GM12891 (cell line): ENCODE measurements around the gene PPM1F.

Source experiments
- DNase-seq: peaks from one replicate; pipeline ENCODE4 v3.0.0; 2011; ENCODE audit warnings: low spot score; ENCODE audit not compliant: insufficient read length
- FAIRE-seq: peaks from 2 replicates; lab custom pipeline; 2011; peaks lifted over from hg19 to GRCh38; lab: Jason Lieb, UNC
- PAX5 ChIP-seq: IDR thresholded peaks from 2 replicates; pipeline ENCODE4 v1.6.1; 2011; ENCODE audit warnings: low read length, moderate library complexity, mild to moderate bottlenecking; ENCODE audit not compliant: insufficient read depth, severe bottlenecking
- POLR2A ChIP-seq: IDR thresholded peaks from 2 replicates; pipeline ENCODE4 v1.6.1; 2011; ENCODE audit warnings: low read depth, low read length, control low read depth
- POLR2AphosphoS5 ChIP-seq: IDR thresholded peaks from 2 replicates; pipeline ENCODE4 v1.6.1; 2011; ENCODE audit warnings: low read depth, low read length, control low read depth
- POU2F2 ChIP-seq: IDR thresholded peaks from 2 replicates; pipeline ENCODE4 v1.6.1; 2011; ENCODE audit warnings: low read depth, mild to moderate bottlenecking, control low read depth, low read length, moderate library complexity
- SPI1 ChIP-seq: IDR thresholded peaks from 2 replicates; pipeline ENCODE4 v1.6.1; 2011; ENCODE audit warnings: low read depth, low read length, control low read depth
- TAF1 ChIP-seq: IDR thresholded peaks from 2 replicates; pipeline ENCODE4 v1.6.1; 2011; ENCODE audit warnings: low read depth, low read length, control low read depth

Gene PPM1F

GRCh38 chr22:21933910-21934309 lies 18.7 kb downstream of the PPM1F start:
- no peak for TF ChIP-seq POLR2A
- no peak for TF ChIP-seq POU2F2
- TF ChIP-seq PAX5: no peak
- TF ChIP-seq SPI1: no peak
- no peak for TF ChIP-seq POLR2AphosphoS5
- no peak for TF ChIP-seq TAF1
- FAIRE-seq: no peak
- DNase-seq: no peak

GRCh38 chr22:21933413-21933812 lies 19.2 kb downstream of the PPM1F start:
- DNase-seq: no peak
- TF ChIP-seq POLR2A: no peak
- no peak for TF ChIP-seq POLR2AphosphoS5
- no peak for TF ChIP-seq SPI1
- no peak for FAIRE-seq

GRCh38 chr22:21932347-21932746 lies 20.3 kb downstream of the PPM1F start:
- no peak for FAIRE-seq
- DNase-seq: no peak
- TF ChIP-seq POU2F2: no peak
- no peak for TF ChIP-seq POLR2AphosphoS5
- no peak for TF ChIP-seq POLR2A
- no peak for TF ChIP-seq PAX5
- TF ChIP-seq TAF1: no peak
- no peak for TF ChIP-seq SPI1

- FAIRE-seq (no peak), DNase-seq (no peak)
- TF ChIP-seq TAF1 (no peak), POLR2A (no peak)
Observed at GRCh38 chr22:21931056-21931455, 21.6 kb downstream of the PPM1F start.

- no peak for TF ChIP-seq TAF1
- no peak for TF ChIP-seq PAX5
- no peak for TF ChIP-seq POU2F2
- no peak for TF ChIP-seq POLR2AphosphoS5
- TF ChIP-seq SPI1: no peak
- TF ChIP-seq POLR2A: no peak
- FAIRE-seq (no peak), DNase-seq (no peak)
Observed at GRCh38 chr22:21929253-21929652, 23.4 kb downstream of the PPM1F start.

GRCh38 chr22:21928048-21928447 lies 24.6 kb downstream of the PPM1F start:
- FAIRE-seq: no peak
- DNase-seq: no peak
- TF ChIP-seq TAF1: no peak
- TF ChIP-seq POU2F2: no peak

GRCh38 chr22:21927174-21927823 lies 25.3 kb downstream of the PPM1F start:
- no peak for FAIRE-seq
- TF ChIP-seq POLR2AphosphoS5 (no peak), TAF1 (no peak), POU2F2 (no peak), PAX5 (no peak), SPI1 (no peak), POLR2A (no peak)
- no peak for DNase-seq

- FAIRE-seq: no peak
- TF ChIP-seq TAF1 (no peak), PAX5 (no peak), SPI1 (no peak), POLR2A (no peak)
- DNase-seq: no peak
Observed at GRCh38 chr22:21926728-21927127, 25.9 kb downstream of the PPM1F start.

- DNase-seq (no peak), FAIRE-seq (no peak)
- TF ChIP-seq POLR2A (no peak), POU2F2 (no peak), TAF1 (no peak), SPI1 (no peak), POLR2AphosphoS5 (no peak), PAX5 (no peak)
Observed at GRCh38 chr22:21923163-21923561, 29.5 kb downstream of the PPM1F start.

- FAIRE-seq (no peak), DNase-seq (no peak)
- no peak for TF ChIP-seq POU2F2
- no peak for TF ChIP-seq POLR2AphosphoS5
- no peak for TF ChIP-seq PAX5
Observed at GRCh38 chr22:21922370-21923162, 30.1 kb downstream of the PPM1F start.
